Right renal cortex interstitium (tissue), 3 donors: ENCODE data around the gene PKHD1. TPM values are rescaled to one million over a fixed set of nuclear protein-coding genes. Genes with fewer than 3 reads are reported as not detected.

Experiments used
- DNase-seq, 3 donors: peaks; one replicate each; pipeline ENCODE4 v3.0.0-alpha.2; 2013; ENCODE audit warnings: low read depth in 3 of 3, low spot score in 2 of 3
- polyA plus RNA-seq, 3 donors: library from polyadenylated mRNA; unstranded; fragments of 120-200 nt; gene quantifications; one replicate each; pipeline ENCODE4 v1.2.1, GENCODE V29; 2013; ENCODE audit not compliant: insufficient read length in 3 of 3

PKHD1 gene
- polyA plus RNA-seq, 3 donors = 20.6 to 25.1 (median 20.8) TPM

GRCh38 chr6:51817832-51818231 is 269.6 kb downstream of the PKHD1 start:
- no peak for DNase-seq

DNA sequence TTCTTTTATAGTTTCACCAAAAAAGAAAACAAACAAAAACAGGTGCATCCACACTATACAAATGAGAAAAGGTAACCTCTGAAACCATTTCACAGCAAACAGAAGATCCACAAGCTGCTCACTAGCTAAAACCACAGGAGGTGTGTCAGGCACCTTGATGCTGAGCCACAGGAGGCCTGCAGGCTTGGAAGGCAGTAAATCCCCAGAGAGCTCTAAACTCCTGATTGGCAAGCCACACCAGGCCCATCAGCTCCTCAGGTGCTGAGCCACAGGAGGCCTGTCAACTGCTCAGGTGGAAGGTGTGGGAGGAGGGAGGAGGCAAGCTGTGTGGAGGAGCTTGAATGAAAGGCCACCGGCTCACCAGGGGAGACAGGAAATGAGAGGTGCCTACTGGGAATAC is 273.0 kb downstream of the PKHD1 start:
- DNase-seq = no peak

GRCh38 chr6:51813904-51814303 is 273.5 kb downstream of the PKHD1 start:
- DNase-seq = no peak

- no peak for DNase-seq
Observed at GRCh38 chr6:51812231-51812630, 275.2 kb downstream of the PKHD1 start.

GRCh38 chr6:51805517-51805916 is 281.9 kb downstream of the PKHD1 start:
- DNase-seq = no peak

DNA sequence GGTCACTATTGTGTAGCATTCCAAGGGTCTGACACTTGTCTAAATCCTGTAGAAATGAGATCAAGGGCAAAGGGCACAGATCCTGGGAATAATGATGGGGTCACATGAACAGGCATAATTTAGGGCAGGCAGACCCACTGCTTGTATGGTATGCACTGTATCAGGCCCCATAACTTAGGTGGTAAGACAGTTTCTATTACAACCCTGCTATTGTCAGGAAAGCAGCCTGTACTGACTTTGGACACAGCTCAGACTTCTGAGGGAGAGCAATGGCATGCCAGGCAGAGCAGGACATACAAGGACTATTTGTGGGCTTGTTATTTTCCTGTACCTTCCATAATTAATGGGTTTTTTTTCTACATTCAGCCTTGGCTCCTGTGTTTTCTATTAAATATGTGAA is 286.8 kb downstream of the PKHD1 start:
- DNase-seq = no peak

- DNase-seq = no peak
Observed at GRCh38 chr6:51793393-51793792, 294.0 kb downstream of the PKHD1 start.

GRCh38 chr6:51792273-51793030 is 295.0 kb downstream of the PKHD1 start:
- DNase-seq = no peak

DNA sequence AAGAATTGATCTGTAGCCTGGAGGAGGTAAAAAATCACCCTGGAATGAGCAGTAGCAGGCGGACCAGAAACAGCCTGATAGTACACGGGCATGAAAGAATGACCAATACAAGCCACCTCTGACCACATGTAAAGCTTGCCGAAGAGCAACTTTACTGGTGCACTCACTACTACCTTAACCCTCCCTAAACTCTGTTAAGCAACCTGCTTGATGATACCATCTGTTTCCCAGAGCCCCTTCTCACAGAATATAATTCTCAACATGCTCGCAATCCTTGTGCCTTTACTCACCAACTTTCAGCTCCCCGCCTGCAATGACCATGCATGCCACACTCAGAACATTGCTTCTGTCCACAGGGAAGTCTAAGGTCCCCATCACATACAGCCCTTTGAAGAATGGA is 296.5 kb downstream of the PKHD1 start:
- no peak for DNase-seq

- DNase-seq = no peak
Observed at GRCh38 chr6:51788121-51788520, 299.3 kb downstream of the PKHD1 start.

DNA sequence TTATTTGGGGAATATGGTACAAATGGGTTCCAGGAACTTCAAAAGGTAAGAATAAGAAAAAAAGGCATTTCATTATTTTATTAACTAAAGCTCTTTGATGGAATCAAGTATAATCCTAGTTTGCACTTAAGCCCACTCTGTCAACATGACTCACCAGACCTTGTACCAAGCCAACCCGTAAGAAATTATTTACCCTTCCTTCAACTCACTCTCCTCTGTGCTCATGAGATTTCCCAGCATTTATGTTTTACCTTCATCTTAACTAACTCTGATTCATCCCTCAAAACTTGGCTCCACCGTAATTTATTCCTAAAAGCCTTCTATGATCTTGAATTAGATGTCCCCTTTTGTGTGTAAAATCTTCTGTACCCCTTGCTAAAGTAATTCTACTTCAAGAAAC is 308.7 kb downstream of the PKHD1 start:
- no peak for DNase-seq

- no peak for DNase-seq
Observed at GRCh38 chr6:51777618-51778017, 309.8 kb downstream of the PKHD1 start.

GRCh38 chr6:51775942-51776860 is 311.2 kb downstream of the PKHD1 start:
- DNase-seq = no peak

GRCh38 chr6:51768087-51768486 is 319.3 kb downstream of the PKHD1 start:
- no peak for DNase-seq

GRCh38 chr6:51765230-51765629 is 322.2 kb downstream of the PKHD1 start:
- DNase-seq = no peak

DNA sequence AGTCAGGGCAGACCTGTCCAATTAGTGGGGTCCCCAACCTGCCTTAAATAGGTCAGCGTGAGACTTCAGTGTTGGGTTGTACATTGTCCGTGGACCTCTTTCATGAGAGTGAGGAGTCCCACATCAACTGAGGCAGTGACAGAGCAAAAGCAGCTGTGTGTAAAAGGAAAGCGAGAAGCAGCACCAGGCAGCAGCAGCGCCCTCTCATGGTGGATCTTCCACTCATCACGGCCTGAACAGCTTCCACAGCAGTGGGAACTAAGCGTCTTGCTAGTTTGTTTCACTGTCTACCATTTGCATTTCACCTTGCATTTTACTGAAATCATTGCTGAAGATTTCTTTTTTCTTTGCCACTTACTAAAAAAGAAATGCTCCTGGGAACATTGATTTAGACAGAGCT is 333.8 kb downstream of the PKHD1 start:
- DNase-seq = no peak

- DNase-seq = no peak
Observed at GRCh38 chr6:51743999-51744398, 343.4 kb downstream of the PKHD1 start.

DNA sequence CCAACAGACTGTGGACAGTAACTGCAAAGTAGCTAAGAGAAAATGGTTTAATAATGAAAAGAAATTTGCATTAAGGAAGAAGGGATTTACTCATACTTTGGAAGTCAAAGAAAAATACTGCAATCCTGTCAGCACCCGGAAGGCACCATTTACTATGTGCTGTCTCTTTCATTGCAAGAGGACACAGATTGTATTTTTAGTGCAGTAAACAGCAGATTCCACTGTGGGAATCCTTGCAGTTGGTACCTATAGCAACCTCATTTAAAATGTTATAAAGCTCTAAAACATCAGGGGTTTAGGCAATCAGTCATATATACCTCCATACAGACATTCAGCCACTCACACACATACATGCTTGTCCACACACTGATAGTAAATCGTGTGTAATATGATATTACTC is 346.8 kb downstream of the PKHD1 start:
- no peak for DNase-seq

- no peak for DNase-seq
Observed at GRCh38 chr6:51738614-51739013, 348.8 kb downstream of the PKHD1 start.

DNA sequence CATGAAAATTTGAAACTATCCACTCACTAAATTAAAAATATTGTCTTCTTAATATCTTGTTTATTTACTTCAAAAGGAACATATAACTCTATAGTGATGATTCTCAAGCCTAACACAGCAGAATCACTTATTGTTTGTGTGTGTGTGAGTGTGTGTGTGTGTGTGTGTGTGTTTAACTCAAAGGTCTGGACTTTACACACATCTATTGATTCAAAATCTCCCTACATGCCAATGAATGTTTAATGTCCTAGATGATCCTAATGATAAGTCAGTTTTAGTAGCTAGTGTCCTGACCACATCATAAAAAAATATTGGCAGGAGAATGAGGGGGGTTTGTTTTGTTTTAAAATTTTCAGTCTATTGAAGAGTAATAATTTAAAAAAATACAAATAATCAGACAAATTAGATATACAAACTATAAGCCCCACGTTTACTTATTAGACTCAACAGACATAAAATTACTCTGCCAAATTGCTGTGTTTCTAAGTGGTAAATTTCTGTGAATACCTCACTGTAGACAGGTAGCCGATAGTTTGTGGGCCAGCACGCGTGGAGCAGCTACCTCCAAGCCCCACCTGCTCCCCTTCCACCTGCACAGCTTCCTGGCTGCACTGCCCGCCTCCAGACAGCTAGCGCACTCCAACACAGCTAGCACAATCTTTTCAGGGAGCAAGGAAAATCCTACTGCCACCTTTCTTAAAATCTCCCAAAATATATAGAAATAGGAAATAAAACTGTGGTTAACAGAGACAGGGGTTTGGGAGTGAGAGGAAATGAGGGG is 349.6 kb downstream of the PKHD1 start:
- no peak for DNase-seq

DNA sequence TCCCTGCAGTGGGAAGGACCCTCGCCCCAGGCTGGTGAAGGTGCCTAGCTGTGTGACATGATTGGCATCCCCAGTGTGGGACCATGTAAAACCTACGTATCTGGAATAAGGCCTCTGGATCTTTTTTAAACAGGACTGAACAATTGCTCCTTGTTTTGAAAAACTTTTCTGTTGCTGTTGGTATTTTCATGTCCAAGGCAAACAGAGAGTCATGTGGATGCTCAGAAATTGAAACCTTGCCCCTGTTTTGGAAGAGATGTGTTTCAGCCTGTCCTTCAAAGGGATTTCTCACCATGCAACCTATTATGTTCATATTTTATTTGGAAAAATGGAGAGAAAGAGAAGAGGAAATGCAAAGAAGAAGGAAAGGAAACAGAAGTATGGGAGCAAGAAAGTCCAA is 362.3 kb downstream of the PKHD1 start:
- no peak for DNase-seq
